Astrocyte of the cerebellum (primary cell): ENCODE data around the gene POTEG.
"Not testable (repeated sequence)": the region's sequence is repeated elsewhere in the genome, so short reads cannot be mapped to it uniquely, and the experiment has no call there.

Experiments used
- DNase-seq: peaks from one replicate; pipeline ENCODE4 v3.0.0-alpha.2; 2011; ENCODE audit warnings: low read depth
- H3K4me3 ChIP-seq: 2 replicates; pipeline ENCODE4 v1.5.1; 2011; ENCODE audit warnings: mild to moderate bottlenecking, low read depth, low read length, moderate library complexity
- in situ Hi-C: cut with HindIII; loops from 2 replicates; pipeline ENCODE4 v1.10.0; 2017; ENCODE audit warnings: low sequenced_read_pairs

Gene POTEG

GRCh38 chr14:19384088-19384781 is 49.9 kb downstream of the POTEG start:
- DNase-seq, in situ Hi-C loops, H3K4me3 ChIP-seq: not testable (repeated sequence)

DNA sequence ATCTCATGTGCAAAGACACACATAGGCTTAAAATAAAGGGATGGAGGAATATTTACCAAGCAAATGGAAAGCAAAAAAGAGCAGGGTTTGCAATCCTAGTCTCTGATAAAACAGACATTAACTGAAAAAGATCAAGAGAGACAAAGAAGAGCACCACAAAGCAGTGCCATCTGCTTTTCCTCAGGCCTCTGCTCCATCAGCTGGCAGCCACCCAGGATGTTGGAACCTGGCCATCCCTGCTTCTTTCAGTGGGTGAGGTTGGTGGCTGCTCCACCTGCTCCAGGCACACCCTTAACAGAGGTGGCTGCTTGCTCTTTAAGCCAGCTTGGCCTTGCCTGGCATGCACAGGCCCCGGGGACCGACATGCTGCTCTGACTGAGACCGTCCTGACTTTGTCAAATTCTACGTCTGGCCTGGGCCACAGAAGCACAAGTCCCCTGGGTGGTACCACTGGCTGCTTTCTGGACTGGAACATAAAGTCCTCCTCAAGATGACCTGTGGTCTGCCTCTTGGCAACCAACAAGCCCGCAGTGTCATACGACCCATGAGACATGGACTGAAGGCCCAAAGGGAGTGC is 51.0 kb downstream of the POTEG start:
- DNase-seq, H3K4me3 ChIP-seq, in situ Hi-C loops: not testable (repeated sequence)

GRCh38 chr14:19380137-19380536 is 54.0 kb downstream of the POTEG start:
- in situ Hi-C loops: not testable (repeated sequence)

DNA sequence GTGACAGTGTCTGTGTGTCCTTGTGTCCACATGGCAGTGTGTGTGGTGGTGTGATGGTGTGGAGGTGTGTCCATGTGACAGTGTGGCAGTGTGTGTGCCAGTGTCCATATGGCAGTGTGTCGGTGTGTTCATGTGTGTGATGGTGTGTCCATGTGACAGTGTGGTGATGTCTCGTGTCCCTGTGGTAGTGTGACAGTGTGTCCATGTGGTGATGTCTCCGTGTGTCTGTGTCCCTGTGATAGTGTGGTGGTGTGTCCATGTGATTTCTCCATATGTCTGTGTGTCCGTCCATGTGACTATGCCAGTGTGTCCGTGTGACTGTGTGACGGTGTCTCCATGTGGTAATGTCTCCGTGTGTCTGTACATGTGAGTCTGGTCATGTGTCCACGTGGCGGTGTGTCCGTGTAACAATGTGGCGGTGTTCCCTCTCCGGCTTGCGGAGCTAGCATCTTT is 59.7 kb downstream of the POTEG start:
- in situ Hi-C loops, H3K4me3 ChIP-seq, DNase-seq: not testable (repeated sequence)

More at GRCh38 chr14:19380137-19380536, 54.0 kb downstream of the POTEG start:
- not testable (repeated sequence) for H3K4me3 ChIP-seq, DNase-seq

- in situ Hi-C loops, DNase-seq: not testable (repeated sequence)
These were observed 61.2 kb downstream of the POTEG start for GRCh38 chr14:19372813-19373500.

DNA sequence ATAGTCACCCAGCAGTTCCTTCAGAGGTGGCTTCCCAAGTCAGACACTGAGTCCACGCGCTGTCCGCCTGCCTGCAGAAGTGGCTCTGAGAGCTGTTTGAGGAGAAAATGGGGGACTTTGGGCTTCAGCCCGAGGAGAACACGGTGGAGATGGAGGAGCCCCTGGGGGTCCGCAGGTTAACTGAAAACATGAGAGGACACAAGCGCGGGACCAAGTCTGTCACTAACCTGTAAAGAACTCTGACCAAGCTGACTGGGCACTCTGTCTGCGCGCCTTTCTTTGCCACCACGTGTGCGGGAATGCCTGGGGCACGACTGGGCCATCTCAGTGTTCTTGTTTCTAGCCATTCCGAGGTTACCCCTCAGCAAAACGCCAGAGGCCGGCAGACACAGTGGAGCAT is 62.4 kb downstream of the POTEG start:
- in situ Hi-C loops, DNase-seq, H3K4me3 ChIP-seq: not testable (repeated sequence)

More at GRCh38 chr14:19372813-19373500, 61.2 kb downstream of the POTEG start:
- not testable (repeated sequence) for H3K4me3 ChIP-seq

GRCh38 chr14:19362803-19363202 is 71.3 kb downstream of the POTEG start:
- H3K4me3 ChIP-seq, DNase-seq, in situ Hi-C loops: not testable (repeated sequence)

DNA sequence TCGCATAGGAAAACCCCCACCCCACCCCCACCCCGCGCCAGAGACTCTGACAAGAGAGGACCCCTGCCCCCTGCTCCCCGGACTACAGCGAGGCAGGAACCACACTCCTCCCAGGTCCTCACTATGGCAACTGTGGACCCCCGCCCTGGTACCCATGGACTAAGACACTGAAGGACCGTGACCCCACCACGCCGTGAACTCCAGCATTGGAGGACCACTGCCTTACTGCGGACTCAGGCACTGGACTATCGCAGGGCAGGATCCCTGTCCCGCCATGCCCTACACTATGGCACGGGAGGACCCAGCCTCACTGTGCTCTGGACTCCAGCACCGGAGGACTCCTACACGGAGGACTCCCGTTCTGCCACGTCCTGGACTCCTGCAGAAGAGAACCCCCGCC is 71.8 kb downstream of the POTEG start:
- DNase-seq, in situ Hi-C loops, H3K4me3 ChIP-seq: not testable (repeated sequence)

- DNase-seq, in situ Hi-C loops, H3K4me3 ChIP-seq: not testable (repeated sequence)
These were observed 72.4 kb downstream of the POTEG start for GRCh38 chr14:19361636-19362253.

DNA sequence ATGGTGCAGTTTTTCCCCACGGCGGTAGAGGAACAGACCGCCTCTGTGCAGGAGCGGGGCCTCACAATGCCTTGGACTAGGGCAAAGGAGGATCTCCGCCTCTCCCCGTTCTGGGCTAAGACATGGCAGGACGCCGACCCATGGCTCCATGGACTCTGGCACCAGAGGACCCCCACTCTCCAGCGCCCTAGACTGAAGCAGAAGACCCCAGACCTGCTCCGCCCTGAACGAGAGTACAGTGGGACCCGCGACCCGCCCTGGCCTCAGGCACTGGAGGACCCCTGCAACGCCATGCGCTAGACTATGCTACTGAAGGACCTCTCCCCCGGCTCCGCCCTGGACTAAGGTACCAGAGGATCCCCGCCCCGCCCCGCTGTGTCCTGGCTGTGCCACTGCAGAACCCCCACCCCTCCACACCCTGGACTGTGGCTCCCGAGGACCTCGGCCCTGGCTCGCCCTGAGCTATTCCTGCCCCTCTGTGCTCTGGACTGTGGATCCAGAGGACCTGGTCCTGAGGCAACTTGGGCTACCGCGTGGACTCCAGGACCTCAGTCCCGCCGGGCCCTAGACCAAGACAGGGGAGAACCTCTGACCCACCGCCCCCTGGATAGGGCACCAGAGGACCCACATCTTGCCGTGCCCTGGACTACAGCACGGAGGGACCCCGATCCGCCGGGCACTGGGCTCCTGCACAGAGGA is 73.1 kb downstream of the POTEG start:
- DNase-seq, in situ Hi-C loops, H3K4me3 ChIP-seq: not testable (repeated sequence)
